ENCODE results near the gene KRT76.
"Not testable (repeated sequence)": the region's sequence is repeated elsewhere in the genome, so short reads cannot be mapped to it uniquely, and the experiment has no call there.

Gene KRT76

DNA sequence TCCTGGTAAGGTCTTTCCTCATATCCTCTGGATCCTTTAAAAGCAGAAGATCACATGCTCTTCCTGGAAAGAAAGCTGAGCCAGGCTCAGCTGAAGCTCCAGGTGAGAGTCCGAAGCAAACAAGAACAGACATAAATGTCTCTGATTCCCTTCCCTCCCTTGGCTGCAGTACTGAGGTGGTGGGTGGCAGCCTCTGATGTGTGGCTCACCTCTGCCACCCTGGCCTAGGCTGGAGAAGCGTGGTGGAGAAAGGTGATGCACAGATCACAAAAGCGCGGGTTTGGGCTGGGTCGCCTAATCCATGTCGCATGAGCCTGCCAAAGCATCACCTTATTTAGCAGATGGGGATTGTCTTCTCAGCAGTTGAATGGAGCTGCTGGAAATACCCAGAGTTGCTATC is 2.8 kb upstream of the KRT76 start:
- no peak for DNase-seq

DNA sequence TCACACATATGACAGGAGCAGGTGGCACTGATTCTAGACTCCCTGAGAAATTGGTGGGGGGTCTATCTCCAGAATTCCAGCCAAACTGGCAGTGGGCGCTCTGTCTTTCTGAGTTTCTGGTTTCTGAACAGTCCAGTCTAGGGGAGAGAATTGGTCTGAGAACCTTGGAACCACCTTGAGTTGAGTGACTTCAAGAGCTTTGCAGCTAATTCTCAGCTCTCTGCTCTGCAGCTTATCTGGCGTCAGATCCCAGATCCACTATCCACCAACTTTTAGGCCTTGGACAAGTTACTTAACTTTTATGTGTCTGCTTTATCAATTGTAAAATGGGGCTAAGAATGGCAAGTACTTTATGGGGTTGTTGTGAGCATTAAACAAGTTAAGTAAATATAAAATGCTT is 1.7 kb upstream of the KRT76 start:
- DNase-seq, result no peak

GRCh38 chr12:52777566-52777965 is 421 bp upstream of the KRT76 start:
- DNase-seq, result no peak

GRCh38 chr12:52776435-52776834 is 710 bp downstream of the KRT76 start:
- no peak for DNase-seq

DNA sequence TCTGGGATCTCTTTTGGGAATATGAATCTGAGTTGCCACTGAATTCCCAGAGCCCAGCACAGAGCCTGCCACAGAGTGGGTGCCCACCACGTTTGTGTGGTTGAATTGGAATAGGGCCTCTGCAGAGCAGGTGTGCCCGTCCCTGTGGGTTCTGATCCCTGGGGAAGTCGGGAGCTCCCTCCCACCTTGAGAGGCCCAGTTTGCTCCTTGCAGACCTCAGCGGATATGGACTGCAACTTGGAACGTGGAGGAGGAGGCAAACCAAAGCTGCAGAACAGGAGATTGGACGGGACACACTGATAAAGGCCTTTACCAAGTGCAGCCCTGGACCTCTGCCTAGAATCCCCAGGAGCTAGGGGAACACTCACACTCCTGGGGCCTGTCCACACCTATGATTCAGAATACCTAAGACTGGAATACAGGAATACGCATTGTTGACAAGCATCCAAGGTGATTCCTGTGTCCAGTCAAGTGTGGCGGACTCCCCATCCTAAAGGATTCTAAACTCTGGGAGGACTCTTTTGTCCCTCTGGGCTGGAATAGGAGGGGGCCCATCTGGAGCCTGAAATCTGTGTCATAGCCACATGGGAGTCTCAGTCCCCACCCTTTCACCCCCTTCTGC is 2.4 kb downstream of the KRT76 start:
- DNase-seq, result no peak

DNA sequence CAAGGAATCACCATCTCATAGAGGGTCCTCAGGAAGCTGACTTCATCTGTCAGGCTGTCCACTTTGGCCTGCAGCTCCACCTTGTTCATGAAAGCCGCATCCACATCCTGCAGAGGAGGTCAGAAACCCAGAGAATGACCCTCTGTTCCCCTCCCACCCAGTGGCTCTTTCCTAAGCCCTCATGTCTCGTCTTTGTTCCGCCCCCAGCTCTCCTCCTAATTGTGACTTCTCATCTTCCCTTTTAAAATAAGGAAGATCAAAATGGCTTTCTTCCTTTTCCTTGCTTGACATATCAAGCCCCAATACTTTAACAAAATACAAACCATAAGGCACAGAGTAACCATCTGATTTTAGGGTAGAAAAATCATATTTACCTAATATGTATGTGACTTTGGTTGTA is 4.4 kb downstream of the KRT76 start:
- no peak for DNase-seq

GRCh38 chr12:52772188-52772587 is 5.0 kb downstream of the KRT76 start:
- DNase-seq, result no peak

DNA sequence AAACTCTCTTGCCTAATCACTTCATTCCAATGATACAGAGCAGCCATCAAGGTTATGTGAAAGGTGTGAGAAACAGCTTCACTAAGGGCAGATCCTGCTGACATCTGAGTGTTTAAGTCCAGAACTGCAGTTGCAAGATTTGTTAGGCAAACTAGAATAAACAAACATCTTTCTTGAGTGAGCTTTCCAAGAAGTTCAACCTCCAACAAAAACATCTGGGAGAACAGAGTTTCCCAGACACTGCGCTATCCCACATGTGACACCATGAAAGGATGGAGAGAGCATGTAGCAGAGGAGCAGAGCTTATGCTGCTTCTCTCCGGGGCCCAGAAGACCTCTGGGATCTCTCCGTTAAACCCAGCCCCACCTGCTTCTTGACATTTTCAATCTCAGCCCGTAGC is 5.6 kb downstream of the KRT76 start:
- no peak for DNase-seq

GRCh38 chr12:52771088-52771487 is 6.1 kb downstream of the KRT76 start:
- DNase-seq, result no peak

DNA sequence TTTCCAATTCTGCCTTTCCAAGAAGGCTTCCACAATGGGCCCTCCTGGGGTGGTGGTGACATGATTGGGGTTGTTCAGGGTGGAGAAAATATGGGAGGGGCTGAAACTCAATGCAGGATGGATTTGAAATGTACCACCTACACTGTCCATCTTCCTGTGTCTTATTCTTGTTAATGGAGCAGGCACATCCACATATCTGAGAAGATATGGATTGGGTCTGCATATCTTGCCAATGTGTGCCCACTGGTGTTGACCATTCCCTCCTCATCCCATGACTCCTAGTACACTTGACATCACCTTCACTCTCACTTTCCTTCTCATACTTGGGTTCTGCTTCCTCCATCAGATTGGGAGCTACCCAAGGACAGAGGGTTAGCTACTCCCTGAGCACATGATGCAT is 7.2 kb downstream of the KRT76 start:
- no peak for DNase-seq

- DNase-seq, result no peak
Observed at GRCh38 chr12:52769354-52769753, 7.8 kb downstream of the KRT76 start.

DNA sequence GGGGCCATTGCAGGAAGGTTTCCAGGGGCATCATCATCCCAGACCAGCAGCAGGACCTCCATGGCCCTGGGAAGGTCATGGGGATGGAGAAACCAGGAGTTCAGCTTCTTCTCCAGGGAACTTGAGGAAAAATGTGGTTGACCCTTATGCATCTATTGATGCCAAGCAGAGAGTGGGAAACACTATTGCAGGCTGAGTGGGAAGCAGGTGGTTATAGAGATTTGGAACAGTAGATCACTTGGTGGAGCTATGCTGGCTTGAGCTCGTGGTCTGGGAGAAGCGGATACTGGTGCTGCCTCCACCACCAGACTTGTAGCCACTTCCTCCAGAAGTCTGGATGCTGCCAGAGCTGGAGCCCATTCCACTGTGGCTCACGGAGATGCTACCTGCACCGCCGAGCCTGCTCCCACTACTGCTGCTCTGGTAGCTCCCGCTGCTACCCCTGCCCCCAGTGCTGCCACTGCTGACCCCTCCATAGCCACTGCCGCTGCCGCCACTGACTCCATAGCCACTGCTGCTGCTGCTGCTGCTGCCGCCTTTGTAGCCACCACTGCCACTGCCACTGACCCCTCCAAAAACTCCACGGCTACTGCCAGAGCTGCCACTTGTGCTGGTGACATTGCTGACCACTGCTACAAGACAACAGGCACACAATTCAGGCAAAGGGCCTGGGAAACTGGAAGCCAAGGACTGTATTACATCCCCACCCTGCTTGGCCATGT is 8.5 kb downstream of the KRT76 start:
- DNase-seq, result no peak

DNA sequence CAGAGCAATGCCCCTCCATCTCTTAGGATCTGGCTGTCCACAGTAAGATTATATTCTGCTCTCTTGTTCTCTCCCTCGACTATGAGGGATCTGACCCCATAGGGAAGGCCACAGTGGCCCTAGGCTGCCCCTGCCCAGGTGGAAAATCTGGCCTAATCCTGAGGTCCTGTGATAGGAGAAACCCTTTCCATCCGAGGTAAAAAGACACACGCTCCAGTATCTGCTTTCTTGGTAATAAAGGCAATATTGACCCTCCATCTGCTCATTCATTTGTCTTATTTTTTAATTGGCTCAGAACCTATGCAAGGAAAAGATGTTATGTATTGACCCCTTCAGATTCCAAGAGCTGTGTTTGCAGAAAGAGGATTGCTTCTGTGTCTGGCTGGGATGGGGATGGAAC is 9.7 kb downstream of the KRT76 start:
- no peak for DNase-seq

DNA sequence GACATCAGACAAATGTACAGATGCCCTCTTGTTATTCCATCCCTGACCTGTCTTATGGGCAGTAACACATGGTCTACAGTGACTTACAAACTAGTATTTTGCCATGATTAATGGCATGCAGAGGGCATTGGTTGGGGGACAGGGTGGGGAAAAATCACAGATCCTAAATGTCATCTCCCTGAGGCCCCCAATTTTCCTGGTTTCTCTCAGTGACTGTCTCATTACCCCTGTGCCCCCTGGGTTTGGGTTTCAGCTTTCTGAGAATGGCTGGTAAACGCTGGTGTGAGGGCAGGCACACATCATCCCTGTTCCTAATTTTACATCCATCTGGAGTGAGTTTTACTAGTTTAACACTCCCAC is 10.1 kb downstream of the KRT76 start:
- no peak for DNase-seq

GRCh38 chr12:52766351-52767019 is 10.7 kb downstream of the KRT76 start:
- no peak for DNase-seq

DNA sequence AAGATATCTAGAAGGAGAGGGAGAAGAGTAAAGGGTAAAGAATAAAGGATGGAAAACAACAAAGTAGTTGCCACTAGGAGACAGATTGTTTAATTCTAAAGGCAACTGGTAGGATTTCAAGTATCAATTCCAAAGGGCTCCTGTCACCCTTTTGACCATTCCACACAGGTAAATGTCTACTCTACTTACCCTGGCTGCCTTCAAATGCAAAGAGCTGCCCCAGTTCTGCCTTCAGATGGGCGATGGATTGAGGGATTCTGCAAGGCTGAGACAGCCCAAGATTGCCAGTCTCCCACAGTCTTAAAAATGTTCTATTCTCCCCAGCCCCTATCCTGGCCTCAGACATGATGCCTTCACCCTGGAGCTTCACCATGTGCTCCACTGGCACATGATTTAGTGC is 11.4 kb downstream of the KRT76 start:
- DNase-seq, result no peak

DNA sequence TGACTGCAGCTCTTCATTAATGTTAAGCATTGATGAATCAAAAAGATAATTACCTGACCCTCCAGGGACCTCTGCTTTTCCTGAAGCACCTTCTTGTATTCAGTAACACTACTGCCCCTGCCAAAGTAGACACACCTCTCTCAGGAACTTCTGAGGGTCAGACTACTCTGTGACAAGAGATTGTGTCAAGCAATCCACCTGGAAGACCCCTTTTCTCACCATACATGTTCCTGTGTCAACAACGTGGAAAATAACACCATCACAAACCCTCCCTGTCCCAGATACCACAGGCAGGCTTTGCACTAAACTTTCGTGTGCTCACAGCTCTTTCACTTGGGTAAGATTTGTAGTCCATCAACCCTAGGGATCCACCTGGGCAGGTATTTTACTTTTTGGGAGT is 13.2 kb downstream of the KRT76 start:
- no peak for DNase-seq

DNA sequence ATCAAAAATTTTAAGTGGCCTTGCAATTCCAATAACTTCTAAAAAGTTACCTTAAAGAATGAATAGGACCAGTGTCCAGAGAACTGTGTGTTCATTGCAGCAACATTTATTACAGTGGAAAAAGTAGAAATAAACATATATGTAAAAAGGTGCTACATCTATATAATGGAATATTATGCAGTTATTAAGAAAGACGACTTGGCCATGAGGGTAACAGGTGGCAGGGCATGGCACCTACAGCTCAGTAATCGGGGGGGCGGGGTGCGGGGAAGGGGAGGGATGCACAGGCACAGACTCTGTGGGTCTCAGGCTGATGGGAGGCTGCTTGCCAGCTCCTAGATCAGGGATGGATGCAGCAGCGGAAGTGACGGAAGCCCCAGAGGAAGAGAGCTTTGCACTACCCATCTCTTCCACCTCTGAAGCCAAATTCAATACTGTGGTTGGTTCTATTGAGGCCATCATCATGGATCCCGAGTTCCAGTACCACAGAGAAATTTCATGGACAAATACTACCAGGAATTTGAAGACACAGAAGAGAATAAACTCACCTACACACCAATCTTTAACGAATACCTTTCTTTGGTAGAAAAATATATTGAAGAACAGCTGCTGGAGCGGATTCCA is 14.0 kb downstream of the KRT76 start:
- DNase-seq, result no peak

GRCh38 chr12:52761802-52762201 is 15.3 kb downstream of the KRT76 start:
- no peak for DNase-seq

- not testable (repeated sequence) for DNase-seq
Observed at GRCh38 chr12:52761218-52761617, 15.9 kb downstream of the KRT76 start.

DNA sequence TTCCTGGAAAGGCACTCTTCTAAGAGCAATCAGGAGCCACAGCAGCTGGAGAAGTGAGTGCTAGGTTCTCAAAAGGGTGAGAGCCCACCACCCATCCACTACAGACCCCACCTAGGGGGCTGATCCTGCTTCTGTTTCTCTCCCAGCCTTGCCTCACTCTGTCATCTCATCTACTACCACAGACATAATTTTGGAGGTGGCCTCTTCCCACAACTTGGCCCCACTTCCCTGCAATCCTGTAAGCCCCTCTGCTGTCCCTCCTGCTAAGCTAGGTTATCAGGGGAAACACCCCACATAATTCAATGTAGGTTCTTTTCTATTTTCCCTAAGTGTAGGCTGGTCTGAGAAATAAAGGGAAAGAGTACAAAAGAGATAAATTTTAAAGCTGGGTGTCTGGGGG is 16.5 kb downstream of the KRT76 start:
- DNase-seq, result no peak

GRCh38 chr12:52759695-52760094 is 17.4 kb downstream of the KRT76 start:
- no peak for DNase-seq

DNA sequence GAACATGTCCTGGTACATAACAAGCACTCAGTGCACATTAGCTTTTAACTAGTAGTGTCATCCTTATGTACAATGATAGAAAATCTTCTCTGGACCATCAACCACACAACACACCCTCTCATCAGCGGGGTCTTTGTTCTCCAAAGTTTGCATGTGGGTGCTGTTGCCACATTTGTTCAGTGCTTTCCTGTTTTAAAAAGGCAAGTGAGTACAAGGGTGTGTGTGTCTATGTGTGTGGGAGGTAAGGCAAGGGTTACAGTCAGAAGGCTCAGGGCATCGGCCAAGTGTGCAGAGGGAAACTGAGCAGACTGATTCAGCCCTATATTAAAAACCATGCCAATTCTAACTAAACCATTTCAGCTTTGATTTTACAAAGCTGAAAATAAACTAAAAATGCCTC is 17.9 kb downstream of the KRT76 start:
- no peak for DNase-seq
